Measurements from ENCODE around the gene SHOX.

DNA sequence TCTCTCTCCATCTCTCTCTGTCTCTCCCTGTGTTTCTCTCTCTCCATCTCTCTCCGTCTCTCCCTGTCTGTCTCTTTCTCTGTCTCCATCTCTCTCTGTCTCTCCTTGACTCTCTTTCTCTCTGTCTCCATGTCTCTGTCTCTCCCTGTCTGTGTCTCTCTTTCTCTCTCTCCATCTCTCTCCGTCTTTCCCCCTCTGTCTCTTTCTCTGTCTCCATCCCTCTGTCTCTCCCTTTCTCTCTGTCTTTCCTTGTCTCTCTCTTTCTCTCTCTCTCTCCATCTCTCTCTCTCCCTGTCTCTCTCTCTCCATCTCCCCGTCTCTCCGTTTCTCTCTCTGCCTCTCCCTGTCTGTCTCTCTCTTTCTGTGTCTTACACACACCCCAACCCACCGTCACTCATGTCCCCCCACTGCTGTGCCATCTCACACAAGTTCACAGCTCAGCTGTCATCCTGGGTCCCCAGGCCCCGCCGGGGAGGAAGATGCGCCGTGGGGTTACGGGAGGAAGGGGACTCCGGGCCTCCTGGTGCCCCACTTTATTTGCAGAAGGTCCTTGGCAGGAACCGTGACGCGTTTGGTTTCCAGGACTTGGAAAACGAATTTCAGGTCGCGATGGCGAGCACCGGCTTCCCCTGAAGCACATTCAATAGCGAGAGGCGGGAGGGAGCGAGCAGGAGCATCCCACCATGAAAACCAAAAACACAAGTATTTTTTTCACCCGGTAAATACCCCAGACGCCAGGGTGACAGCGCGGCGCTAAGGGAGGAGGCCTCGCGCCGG lies 1.2 kb upstream of the SHOX start:
- TF ChIP-seq, protein P1, sequence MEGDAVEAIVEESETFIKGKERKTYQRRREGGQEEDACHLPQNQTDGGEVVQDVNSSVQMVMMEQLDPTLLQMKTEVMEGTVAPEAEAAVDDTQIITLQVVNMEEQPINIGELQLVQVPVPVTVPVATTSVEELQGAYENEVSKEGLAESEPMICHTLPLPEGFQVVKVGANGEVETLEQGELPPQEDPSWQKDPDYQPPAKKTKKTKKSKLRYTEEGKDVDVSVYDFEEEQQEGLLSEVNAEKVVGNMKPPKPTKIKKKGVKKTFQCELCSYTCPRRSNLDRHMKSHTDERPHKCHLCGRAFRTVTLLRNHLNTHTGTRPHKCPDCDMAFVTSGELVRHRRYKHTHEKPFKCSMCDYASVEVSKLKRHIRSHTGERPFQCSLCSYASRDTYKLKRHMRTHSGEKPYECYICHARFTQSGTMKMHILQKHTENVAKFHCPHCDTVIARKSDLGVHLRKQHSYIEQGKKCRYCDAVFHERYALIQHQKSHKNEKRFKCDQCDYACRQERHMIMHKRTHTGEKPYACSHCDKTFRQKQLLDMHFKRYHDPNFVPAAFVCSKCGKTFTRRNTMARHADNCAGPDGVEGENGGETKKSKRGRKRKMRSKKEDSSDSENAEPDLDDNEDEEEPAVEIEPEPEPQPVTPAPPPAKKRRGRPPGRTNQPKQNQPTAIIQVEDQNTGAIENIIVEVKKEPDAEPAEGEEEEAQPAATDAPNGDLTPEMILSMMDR (IDR thresholded peaks at IDR 0.05): no peak
- no peak for TF ChIP-seq POLR2A (IDR thresholded peaks at IDR 0.05)

All from breast epithelium (tissue), 3 donors.